MM.1S (cell line): ENCODE data around the gene ECE1.

Experiments
- DNase-seq: peaks from one replicate; pipeline ENCODE4 v3.0.0-alpha.2; 2015
- H2AFZ ChIP-seq: fragments of 300-600 bp; sonication (generic); 2 replicates; pipeline ENCODE4 v1.6.0; 2016; ENCODE audit warnings: antibody characterized with exemption, low read length
- H3F3A ChIP-seq: fragments of 300-600 bp; sonication (generic); 2 replicates; pipeline ENCODE4 v1.6.1; 2016; ENCODE audit warnings: mild to moderate bottlenecking, antibody characterized with exemption, low read length, moderate library complexity, mixed read lengths; ENCODE audit not compliant: insufficient read depth
- H3K27ac ChIP-seq: fragments of 300-600 bp; sonication (generic); 2 replicates; pipeline ENCODE4 v1.5.1; 2016; ENCODE audit warnings: mild to moderate bottlenecking, low read length
- H3K27me3 ChIP-seq: fragments of 300-600 bp; sonication (generic); replicated peaks from 2 replicates; pipeline ENCODE4 v1.6.0; 2016; ENCODE audit warnings: low read length; ENCODE audit not compliant: insufficient read depth
- H3K36me3 ChIP-seq: fragments of 300-600 bp; sonication (generic); replicated peaks from 2 replicates; pipeline ENCODE4 v1.6.1; 2016; ENCODE audit warnings: mild to moderate bottlenecking, low read length, mixed read lengths; ENCODE audit not compliant: insufficient read depth
- H3K4me1 ChIP-seq: fragments of 300-600 bp; sonication (generic); 2 replicates; pipeline ENCODE4 v1.6.1; 2016; ENCODE audit warnings: low read length, mixed read lengths
- H3K4me2 ChIP-seq: fragments of 300-600 bp; sonication (generic); 2 replicates; pipeline ENCODE4 v1.6.0; 2016; ENCODE audit warnings: low read depth, low read length
- H3K4me3 ChIP-seq: fragments of 300-600 bp; sonication (generic); 2 replicates; pipeline ENCODE4 v1.5.1; 2016; ENCODE audit warnings: low read length, mixed read lengths
- H3K79me2 ChIP-seq: fragments of 300-600 bp; sonication (generic); 2 replicates; pipeline ENCODE4 v1.6.1; 2016; ENCODE audit warnings: mixed run types, low read length, mixed read lengths
- H3K9ac ChIP-seq: fragments of 300-600 bp; sonication (generic); 2 replicates; pipeline ENCODE4 v1.6.1; 2016; ENCODE audit warnings: low read length, mixed read lengths
- H3K9me2 ChIP-seq: fragments of 300-600 bp; sonication (generic); replicated peaks from 2 replicates; pipeline ENCODE4 v1.6.1; 2016; ENCODE audit warnings: mild to moderate bottlenecking, low read length, mixed read lengths; ENCODE audit not compliant: insufficient read depth
- H3K9me3 ChIP-seq: fragments of 300-600 bp; sonication (generic); replicated peaks from 2 replicates; pipeline ENCODE4 v1.6.1; 2016; ENCODE audit warnings: mild to moderate bottlenecking, low read length, mixed read lengths; ENCODE audit not compliant: insufficient read depth
- H4K20me1 ChIP-seq: fragments of 300-600 bp; sonication (generic); 2 replicates; pipeline ENCODE4 v1.6.1; 2016; ENCODE audit warnings: mild to moderate bottlenecking, low read length, moderate library complexity, mixed read lengths; ENCODE audit not compliant: insufficient read depth
- EZH2 ChIP-seq: fragments of 300-600 bp; sonication (generic); optimal IDR thresholded peaks from 2 replicates; pipeline ENCODE3; 2017; ENCODE audit warnings: low read depth, mild to moderate bottlenecking, antibody characterized with exemption, low read length, mixed read lengths
- EZH2phosphoT487 ChIP-seq: fragments of 300-600 bp; sonication (generic); IDR thresholded peaks from 2 replicates; pipeline ENCODE4 v1.6.1; 2018; ENCODE audit warnings: antibody characterized with exemption, low read length
- TF ChIP-seq, protein P1 (sequence below): fragments of 300-600 bp; sonication (generic); IDR thresholded peaks from 2 replicates; pipeline ENCODE4 v1.5.1; 2016; ENCODE audit warnings: antibody characterized with exemption, low read length, mixed read lengths

The ECE1 gene

GRCh38 chr1:21307210-21307609 is 16.9 kb upstream of the ECE1 start:
- H3K27me3 ChIP-seq: no peaks in the 10 kb centered on the region
- H3K36me3 ChIP-seq: no peaks in the 10 kb centered on the region
- no peaks in the 10 kb centered on the region for H4K20me1 ChIP-seq
- no peaks in the 10 kb centered on the region for H3K9me3 ChIP-seq
- peaks cover 62% of the 10 kb centered on the region for H3K79me2 ChIP-seq
- no peak overlapping the region for H3K4me2 ChIP-seq
- no peaks in the 10 kb centered on the region for H3K4me1 ChIP-seq
- TF ChIP-seq, protein P1, sequence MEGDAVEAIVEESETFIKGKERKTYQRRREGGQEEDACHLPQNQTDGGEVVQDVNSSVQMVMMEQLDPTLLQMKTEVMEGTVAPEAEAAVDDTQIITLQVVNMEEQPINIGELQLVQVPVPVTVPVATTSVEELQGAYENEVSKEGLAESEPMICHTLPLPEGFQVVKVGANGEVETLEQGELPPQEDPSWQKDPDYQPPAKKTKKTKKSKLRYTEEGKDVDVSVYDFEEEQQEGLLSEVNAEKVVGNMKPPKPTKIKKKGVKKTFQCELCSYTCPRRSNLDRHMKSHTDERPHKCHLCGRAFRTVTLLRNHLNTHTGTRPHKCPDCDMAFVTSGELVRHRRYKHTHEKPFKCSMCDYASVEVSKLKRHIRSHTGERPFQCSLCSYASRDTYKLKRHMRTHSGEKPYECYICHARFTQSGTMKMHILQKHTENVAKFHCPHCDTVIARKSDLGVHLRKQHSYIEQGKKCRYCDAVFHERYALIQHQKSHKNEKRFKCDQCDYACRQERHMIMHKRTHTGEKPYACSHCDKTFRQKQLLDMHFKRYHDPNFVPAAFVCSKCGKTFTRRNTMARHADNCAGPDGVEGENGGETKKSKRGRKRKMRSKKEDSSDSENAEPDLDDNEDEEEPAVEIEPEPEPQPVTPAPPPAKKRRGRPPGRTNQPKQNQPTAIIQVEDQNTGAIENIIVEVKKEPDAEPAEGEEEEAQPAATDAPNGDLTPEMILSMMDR: no peak
- TF ChIP-seq EZH2phosphoT487 (no peak), EZH2 (no peak)
- DNase-seq: no peak
- no peak overlapping the region for H3K4me3 ChIP-seq
- H3K9ac ChIP-seq: no peak overlapping the region
- no peak overlapping the region for H2AFZ ChIP-seq
- no peak overlapping the region for H3K27ac ChIP-seq
- no peaks in the 10 kb centered on the region for H3F3A ChIP-seq
- H3K9me2 ChIP-seq: no peaks in the 10 kb centered on the region

DNA sequence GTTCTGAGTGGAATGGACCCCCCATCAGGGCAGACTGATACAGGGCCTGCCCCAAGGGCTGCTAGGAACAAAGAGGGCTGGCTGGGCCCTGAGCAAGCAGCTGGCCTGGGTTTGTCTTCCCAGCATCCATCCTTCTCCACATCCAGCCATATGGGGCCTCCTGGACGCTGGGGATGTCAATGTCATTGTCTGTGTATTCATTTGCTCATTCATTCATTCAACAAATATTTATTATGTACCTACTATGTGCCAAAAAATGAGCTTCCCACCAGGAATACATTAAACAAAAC is 15.6 kb upstream of the ECE1 start:
- H3K27me3 ChIP-seq: no peaks in the 10 kb centered on the region
- H4K20me1 ChIP-seq: no peaks in the 10 kb centered on the region
- H3K79me2 ChIP-seq: peaks cover 63% of the 10 kb centered on the region
- H3K4me1 ChIP-seq: no peaks in the 10 kb centered on the region
- no peak for DNase-seq
- no peak overlapping the region for H3K27ac ChIP-seq
- H3K4me3 ChIP-seq: no peak overlapping the region
- no peaks in the 10 kb centered on the region for H3K9me2 ChIP-seq
- H3K9ac ChIP-seq: no peak overlapping the region
- H3K4me2 ChIP-seq: no peak overlapping the region
- H3K36me3 ChIP-seq: no peaks in the 10 kb centered on the region
- no peak overlapping the region for H2AFZ ChIP-seq
- H3F3A ChIP-seq: no peaks in the 10 kb centered on the region
- TF ChIP-seq, protein P1: no peak
- TF ChIP-seq EZH2: no peak
- no peak for TF ChIP-seq EZH2phosphoT487
- no peaks in the 10 kb centered on the region for H3K9me3 ChIP-seq

- Histone ChIP-seq H3K4me2 (no peak overlapping the region), H3K27ac (no peak overlapping the region)
These were observed 15.1 kb upstream of the ECE1 start for GRCh38 chr1:21305155-21305899.

DNA sequence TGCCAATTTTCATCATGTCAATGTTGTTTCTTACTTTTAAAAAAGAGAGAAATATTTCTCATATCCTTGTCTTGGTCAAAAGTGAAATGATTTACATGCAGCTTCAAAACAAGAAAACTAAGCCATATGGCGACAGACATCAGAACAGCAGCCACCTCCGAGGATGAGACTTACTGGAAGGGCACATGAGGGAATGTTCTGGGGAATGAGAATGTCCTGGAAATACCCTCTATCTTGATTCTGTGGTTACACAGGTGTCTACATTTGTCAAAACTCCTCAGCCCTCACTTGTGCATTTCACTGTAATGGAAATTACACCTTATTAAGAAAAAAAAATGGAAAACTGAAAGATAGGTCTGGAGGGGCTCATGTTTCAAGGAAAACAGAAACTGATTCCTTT is 14.2 kb upstream of the ECE1 start:
- Histone ChIP-seq H3K4me3 (no peak overlapping the region), H2AFZ (no peak overlapping the region), H3K4me2 (no peak overlapping the region), H3K9me2 (no peaks in the 10 kb centered on the region), H4K20me1 (no peaks in the 10 kb centered on the region), H3F3A (no peaks in the 10 kb centered on the region), H3K9ac (no peak overlapping the region), H3K79me2 (peaks cover 64% of the 10 kb centered on the region), H3K27me3 (no peaks in the 10 kb centered on the region), H3K36me3 (no peaks in the 10 kb centered on the region), H3K4me1 (no peaks in the 10 kb centered on the region), H3K9me3 (no peaks in the 10 kb centered on the region), H3K27ac (no peak overlapping the region)
- TF ChIP-seq EZH2: no peak
- TF ChIP-seq EZH2phosphoT487: no peak
- no peak for DNase-seq

More at GRCh38 chr1:21305155-21305899, 15.1 kb upstream of the ECE1 start:
- Histone ChIP-seq H4K20me1 (no peaks in the 10 kb centered on the region), H3K9ac (no peak overlapping the region), H3K4me1 (no peaks in the 10 kb centered on the region), H3K9me2 (no peaks in the 10 kb centered on the region), H3F3A (no peaks in the 10 kb centered on the region), H3K4me3 (no peak overlapping the region), H3K9me3 (no peaks in the 10 kb centered on the region), H3K79me2 (peaks cover 61% of the 10 kb centered on the region), H3K27me3 (no peaks in the 10 kb centered on the region), H3K36me3 (no peaks in the 10 kb centered on the region), H2AFZ (no peak overlapping the region)
- no peak for DNase-seq
- TF ChIP-seq EZH2: no peak
